Endothelial cell of umbilical vein (primary cell): Measurements from ENCODE around the gene SYCP3. TPM values are rescaled to one million over a fixed set of nuclear protein-coding genes. Genes with fewer than 3 reads are reported as not detected.

Experiments used
- BruUV-seq: library from RNA; stranded (reverse); fragments of 400-500 nt; replicated peaks from 2 replicates; lab custom pipeline; 2021; lab: Mats Ljungman, UMichigan
- CTCF ChIA-PET: fragments of 300-600, 350-600 bp; sonication (Branson Sonifier 250); formaldehyde crosslinking; loops from one replicate; lab custom pipeline; 2021; ENCODE audit warnings: antibody characterized with exemption, inconsistent platforms; lab: Charles Lee
- POLR2A ChIA-PET: fragments of 300-600, 350-600 bp; sonication (Branson Sonifier 250); formaldehyde crosslinking; loops from one replicate; lab custom pipeline; 2021; ENCODE audit warnings: antibody characterized with exemption, inconsistent platforms; lab: Charles Lee
- DNase-seq: peaks from one replicate; pipeline ENCODE4 v3.0.0-alpha.2; 2011; ENCODE audit warnings: low read depth, low spot score
- FAIRE-seq: peaks from 2 replicates; lab custom pipeline; 2011; peaks lifted over from hg19 to GRCh38; lab: Jason Lieb, UNC
- H2AFZ ChIP-seq: 2 replicates; pipeline ENCODE4 v1.6.0; 2012; ENCODE audit warnings: low read depth, low read length, control low read depth, inconsistent platforms
- H3K27ac ChIP-seq: 2 replicates; pipeline ENCODE4 v1.5.1; 2011; ENCODE audit warnings: low read depth, mild to moderate bottlenecking, control low read depth, low read length, moderate library complexity; ENCODE audit not compliant: insufficient read depth
- H3K27me3 ChIP-seq, 2 experiments: 2 replicates each; pipeline versions ENCODE4 v1.6.0 to v1.6.1; 2011; ENCODE audit warnings: low read length in 2 of 2, mixed read lengths in 1 of 2; ENCODE audit not compliant: control insufficient read depth in 2 of 2, insufficient read depth in 2 of 2
- H3K36me3 ChIP-seq, 2 experiments: 2 replicates in 1 of 2; 3 replicates in 1 of 2; pipeline ENCODE4 v1.5.1; 2011; ENCODE audit warnings: low read length in 2 of 2, mild to moderate bottlenecking in 1 of 2, moderate library complexity in 1 of 2; ENCODE audit not compliant: control insufficient read depth in 2 of 2, insufficient read depth in 2 of 2; ENCODE audit errors: extremely low read depth in 1 of 2
- H3K4me1 ChIP-seq: 3 replicates; pipeline ENCODE4 v1.5.1; 2011; ENCODE audit warnings: mild to moderate bottlenecking, low read length; ENCODE audit not compliant: control insufficient read depth, insufficient read depth; ENCODE audit errors: extremely low read depth
- H3K4me2 ChIP-seq: 2 replicates; pipeline ENCODE4 v1.6.1; 2011; ENCODE audit warnings: low read length, control low read depth, mixed read lengths; ENCODE audit not compliant: insufficient read depth
- H3K4me3 ChIP-seq, 3 experiments: fragments of 200-600 bp in 1 of 3; sonication (generic), shearing (Covaris generic) in 1 of 3; replicated peaks in 1 of 3; 2 replicates each; pipeline ENCODE4 v1.5.1; 2011 to 2016; ENCODE audit warnings: control low read depth in 3 of 3, low read length in 3 of 3, mild to moderate bottlenecking in 2 of 3, inconsistent platforms in 1 of 3, low read depth in 1 of 3, moderate library complexity in 1 of 3; ENCODE audit not compliant: insufficient read depth in 1 of 3
- H3K79me2 ChIP-seq: 2 replicates; pipeline ENCODE4 v1.6.0; 2012; ENCODE audit warnings: low read length, inconsistent platforms; ENCODE audit not compliant: control insufficient read depth, insufficient read depth
- H3K9ac ChIP-seq: replicated peaks from 2 replicates; pipeline ENCODE3; 2011; ENCODE audit warnings: low read length, control low read depth; ENCODE audit not compliant: insufficient read depth; ENCODE audit errors: extremely low read depth
- H3K9me1 ChIP-seq: replicated peaks from 3 replicates; pipeline ENCODE4 v1.6.0; 2011; ENCODE audit warnings: mild to moderate bottlenecking, low read length; ENCODE audit not compliant: control insufficient read depth, insufficient read depth; ENCODE audit errors: extremely low read depth
- H3K9me3 ChIP-seq: replicated peaks from 2 replicates; pipeline ENCODE4 v1.5.1; 2012; ENCODE audit warnings: low read length, inconsistent platforms; ENCODE audit not compliant: control insufficient read depth, insufficient read depth
- H4K20me1 ChIP-seq: replicated peaks from 2 replicates; pipeline ENCODE3; 2011; ENCODE audit warnings: mild to moderate bottlenecking, low read length; ENCODE audit not compliant: control insufficient read depth, insufficient read depth; ENCODE audit errors: extremely low read depth
- CTCF ChIP-seq, 2 donors: IDR thresholded peaks; 1 replicate in 1 of 2; 2 replicates in 1 of 2; pipeline ENCODE4 v1.5.1; 2011; ENCODE audit warnings: low read length in 2 of 2, mild to moderate bottlenecking in 2 of 2, moderate library complexity in 2 of 2, control low read depth in 1 of 2, inconsistent platforms in 1 of 2, low read depth in 1 of 2; ENCODE audit not compliant: insufficient read depth in 1 of 2; ENCODE audit errors: extremely low read depth in 1 of 2
- EZH2 ChIP-seq: IDR thresholded peaks from 2 replicates; pipeline ENCODE4 v1.6.1; 2012; ENCODE audit warnings: borderline replicate concordance, low read depth, mild to moderate bottlenecking, moderate library complexity, low read length, inconsistent platforms; ENCODE audit not compliant: severe bottlenecking
- FOS ChIP-seq: IDR thresholded peaks from 2 replicates; pipeline ENCODE4 v1.6.1; 2011; ENCODE audit warnings: mild to moderate bottlenecking, low read length, moderate library complexity, borderline replicate concordance; ENCODE audit not compliant: insufficient read depth
- GATA2 ChIP-seq: IDR thresholded peaks from 2 replicates; pipeline ENCODE4 v1.7.0; 2011; ENCODE audit warnings: low read depth, mild to moderate bottlenecking, moderate library complexity, mixed read lengths, low read length; ENCODE audit not compliant: insufficient read length, insufficient read depth
- JUN ChIP-seq: IDR thresholded peaks from 2 replicates; pipeline ENCODE4 v1.6.1; 2011; ENCODE audit warnings: borderline replicate concordance, low read depth; ENCODE audit not compliant: insufficient read length, insufficient read depth
- MAX ChIP-seq: IDR thresholded peaks from 2 replicates; pipeline ENCODE4 v1.6.1; 2011; ENCODE audit not compliant: insufficient read depth, insufficient read length
- MYC ChIP-seq: IDR thresholded peaks from one replicate; pipeline ENCODE4 v1.6.1; 2011; ENCODE audit warnings: mild to moderate bottlenecking, low read depth, low read length
- POLR2A ChIP-seq: IDR thresholded peaks from 2 replicates; pipeline ENCODE4 v1.6.1; 2012; ENCODE audit warnings: low read depth, mild to moderate bottlenecking, control low read depth, low read length
- POLR2AphosphoS5 ChIP-seq: IDR thresholded peaks from 2 replicates; pipeline ENCODE4 v1.6.1; 2012; ENCODE audit warnings: low read depth, mild to moderate bottlenecking, control low read depth, low read length, moderate library complexity; ENCODE audit not compliant: insufficient read depth
- dilution Hi-C: fragments of 300-500 bp; cut with MboI; formaldehyde crosslinking; loops from one replicate; pipeline ENCODE4 v1.15.0; 2019; ENCODE audit warnings: low sequenced_read_pairs; ENCODE audit not compliant: extremely low pct_ligation_motif_present
- intact Hi-C: fragments of 100-400 bp; cut with micrococcal nuclease; formaldehyde crosslinking; loops from one replicate; pipeline ENCODE4 v1.10.0; 2022
- polyA plus RNA-seq, 4 experiments: library from polyadenylated mRNA; depleted of rRNA in 3 of 4; stranded (reverse) in 3 of 4; unstranded in 1 of 4; fragments of >200 nt; gene quantifications; 2 replicates each; pipeline versions ENCODE4 v1.2.1 to v1.2.3, GENCODE V29; 2011 to 2012; ENCODE audit warnings: missing spikeins in 1 of 4
- total RNA-seq: library from RNA; stranded (reverse); gene quantifications from 2 replicates; pipeline ENCODE4 v1.2.3, GENCODE V29; 2021

The SYCP3 gene
- total and polyA plus RNA-seq, 2 donors (not counting 3 experiments of a cell fraction or from before 2014, with no cell fraction given): 0.29 TPM; not detected in 1

- POLR2A ChIA-PET: no interaction called here
- BruUV-seq: no TSS peak
- no peak for DNase-seq
Measured at GRCh38 chr12:101713930-101714329, 25.3 kb downstream of the SYCP3 start.

More at GRCh38 chr12:101713930-101714329, 25.3 kb downstream of the SYCP3 start:
- Histone ChIP-seq H3K27ac (no peak overlapping the region), H2AFZ (no peak overlapping the region), H3K27me3 (no peaks in the 10 kb centered on the region), H3K4me1 (no peaks in the 10 kb centered on the region), H3K4me2 (no peak overlapping the region), H3K9me1 (no peaks in the 10 kb centered on the region), H3K79me2 (peaks cover 8% of the 10 kb centered on the region), H3K4me3 (no peak overlapping the region), H3K9ac (no peak overlapping the region), H3K9me3 (no peaks in the 10 kb centered on the region), H3K36me3 (no peaks in the 10 kb centered on the region), H4K20me1 (no peaks in the 10 kb centered on the region)
- intact Hi-C loops (no loop called here), dilution Hi-C loops (no loop called here)
- FAIRE-seq: no peak
- CTCF ChIA-PET: interaction anchor here (0.6 to 0.9 kb wide), 3 partner anchors 15 to 87 kb away, joined by 3 read pairs; no protein-coding TSS in a partner anchor
- TF ChIP-seq EZH2: no peak
- TF ChIP-seq MYC: no peak
- no peak for TF ChIP-seq CTCF (IDR thresholded peaks at IDR 0.05; ENCODE audit: extremely low read depth in 1 of 2, insufficient read depth in 1 of 2, low read depth in 1 of 2, low read length in 2 of 2)
- no peak for TF ChIP-seq FOS
- TF ChIP-seq GATA2: no peak
- TF ChIP-seq JUN: no peak
- TF ChIP-seq POLR2AphosphoS5: no peak
- TF ChIP-seq POLR2A: no peak
- TF ChIP-seq MAX: no peak
